H9 (cell line): ENCODE measurements around the gene ACBD7. TPM values are rescaled to one million over a fixed set of nuclear protein-coding genes. Genes with fewer than 3 reads are reported as not detected.

Experiments
- DNase-seq: peaks from one replicate; pipeline ENCODE4 v3.0.0-alpha.2; 2017
- H2AFZ ChIP-seq: one replicate; pipeline ENCODE4 v1.6.1; 2013; ENCODE audit warnings: mild to moderate bottlenecking, low read length, control low read depth, moderate library complexity
- H2AK5ac ChIP-seq: 2 replicates; pipeline ENCODE4 v1.6.1; 2013; ENCODE audit warnings: low read length, control low read depth, mixed read lengths; ENCODE audit not compliant: insufficient read length
- H2BK120ac ChIP-seq: one replicate; pipeline ENCODE4 v1.6.1; 2013; ENCODE audit warnings: low read depth, mild to moderate bottlenecking, low read length, control low read depth, inconsistent platforms; ENCODE audit not compliant: poor library complexity, severe bottlenecking
- H2BK12ac ChIP-seq: 2 replicates; pipeline ENCODE4 v1.6.1; 2013; ENCODE audit warnings: low read length, control low read depth, mixed read lengths, low read depth; ENCODE audit not compliant: insufficient read length
- H2BK15ac ChIP-seq: 2 replicates; pipeline ENCODE4 v1.6.1; 2013; ENCODE audit warnings: low read depth, low read length, control low read depth
- H2BK20ac ChIP-seq: one replicate; pipeline ENCODE4 v1.6.1; 2013; ENCODE audit warnings: low read depth, mild to moderate bottlenecking, low read length, control low read depth, inconsistent platforms; ENCODE audit not compliant: poor library complexity, severe bottlenecking
- H2BK5ac ChIP-seq: 2 replicates; pipeline ENCODE4 v1.6.1; 2013; ENCODE audit warnings: low read length, control low read depth, mixed read lengths; ENCODE audit not compliant: insufficient read length
- H3K14ac ChIP-seq: 2 replicates; pipeline ENCODE4 v1.6.1; 2013; ENCODE audit warnings: low read length, control low read depth; ENCODE audit not compliant: insufficient read depth
- H3K18ac ChIP-seq: 2 replicates; pipeline ENCODE4 v1.6.1; 2013; ENCODE audit warnings: low read depth, mild to moderate bottlenecking, mixed read lengths, low read length, control low read depth; ENCODE audit not compliant: insufficient read length
- H3K23ac ChIP-seq: 2 replicates; pipeline ENCODE4 v1.6.1; 2013; ENCODE audit warnings: low read length, control low read depth, mixed read lengths, low read depth; ENCODE audit not compliant: insufficient read length
- H3K23me2 ChIP-seq: 2 replicates; pipeline ENCODE4 v1.6.1; 2013; ENCODE audit warnings: low read depth, mild to moderate bottlenecking, mixed read lengths, low read length, control low read depth; ENCODE audit not compliant: insufficient read length, poor library complexity, severe bottlenecking
- H3K27ac ChIP-seq: 2 replicates; pipeline ENCODE4 v1.5.1; 2013; ENCODE audit warnings: low read length, control low read depth, mixed read lengths, low read depth; ENCODE audit not compliant: insufficient read length
- H3K27me3 ChIP-seq: 2 replicates; pipeline ENCODE4 v1.6.1; 2013; ENCODE audit warnings: low read length, control low read depth, inconsistent platforms; ENCODE audit not compliant: insufficient read depth
- H3K4ac ChIP-seq: 2 replicates; pipeline ENCODE4 v1.6.1; 2013; ENCODE audit warnings: low read depth, mild to moderate bottlenecking, control low read depth, inconsistent platforms, low read length, moderate library complexity
- H3K4me1 ChIP-seq: 2 replicates; pipeline ENCODE4 v1.6.1; 2013; ENCODE audit warnings: low read length, control low read depth, inconsistent platforms; ENCODE audit not compliant: insufficient read depth
- H3K4me2 ChIP-seq: 2 replicates; pipeline ENCODE4 v1.6.1; 2013; ENCODE audit warnings: low read length, control low read depth, mixed read lengths; ENCODE audit not compliant: insufficient read length, insufficient read depth
- H3K56ac ChIP-seq: 2 replicates; pipeline ENCODE4 v1.6.1; 2013; ENCODE audit warnings: low read depth, mild to moderate bottlenecking, mixed read lengths, low read length, control low read depth; ENCODE audit not compliant: insufficient read length
- H3K79me1 ChIP-seq: 2 replicates; pipeline ENCODE4 v1.6.1; 2013; ENCODE audit warnings: low read depth, mild to moderate bottlenecking, moderate library complexity, low read length, control low read depth, inconsistent platforms; ENCODE audit not compliant: insufficient read depth, poor library complexity, severe bottlenecking
- H3K79me2 ChIP-seq: 2 replicates; pipeline ENCODE4 v1.6.1; 2013; ENCODE audit warnings: low read length, control low read depth, inconsistent platforms; ENCODE audit not compliant: insufficient read depth
- H3K9ac ChIP-seq: 2 replicates; pipeline ENCODE4 v1.6.1; 2013; ENCODE audit warnings: low read length, control low read depth, mixed read lengths; ENCODE audit not compliant: insufficient read length; ENCODE audit errors: extremely low read depth
- H3K9me3 ChIP-seq: one replicate; pipeline ENCODE4 v1.6.1; 2013; ENCODE audit warnings: low read depth, low read length, inconsistent platforms; ENCODE audit not compliant: control insufficient read depth
- H3T11ph ChIP-seq: one replicate; pipeline ENCODE4 v1.6.1; 2013; ENCODE audit warnings: mild to moderate bottlenecking, low read length, control low read depth, inconsistent platforms
- H4K20me1 ChIP-seq: one replicate; pipeline ENCODE4 v1.6.1; 2013; ENCODE audit not compliant: control insufficient read depth, insufficient read length, insufficient read depth
- H4K5ac ChIP-seq: 2 replicates; pipeline ENCODE4 v1.6.1; 2013; ENCODE audit warnings: low read depth, mild to moderate bottlenecking, mixed read lengths, low read length, control low read depth; ENCODE audit not compliant: insufficient read length
- H4K8ac ChIP-seq: replicated peaks from 2 replicates; pipeline ENCODE4 v1.6.1; 2013; ENCODE audit warnings: low read length, control low read depth, mixed read lengths, low read depth; ENCODE audit not compliant: insufficient read length
- H4K91ac ChIP-seq: 2 replicates; pipeline ENCODE4 v1.6.1; 2013; ENCODE audit warnings: low read depth, mild to moderate bottlenecking, moderate library complexity, mixed read lengths, low read length, control low read depth; ENCODE audit not compliant: insufficient read length
- H3K27ac Mint-ChIP-seq, 3 experiments: 2 replicates in 2 of 3; 3 replicates in 1 of 3; pipeline ENCODE4 v1.8.0; 2020 to 2021; ENCODE audit warnings: mixed read lengths in 3 of 3, mild to moderate bottlenecking in 1 of 3, moderate library complexity in 1 of 3
- H3K27me3 Mint-ChIP-seq: 2 replicates; pipeline ENCODE4 v1.8.0; 2021; ENCODE audit warnings: low read depth, mild to moderate bottlenecking, moderate library complexity, mixed read lengths
- H3K36me3 Mint-ChIP-seq, 3 experiments: 2 replicates in 2 of 3; 3 replicates in 1 of 3; pipeline ENCODE4 v1.8.0; 2020 to 2021; ENCODE audit warnings: low read depth in 3 of 3, mixed read lengths in 3 of 3; ENCODE audit not compliant: insufficient read depth in 1 of 3
- H3K4me1 Mint-ChIP-seq, 2 experiments: 2 replicates each; pipeline ENCODE4 v1.8.0; 2020; ENCODE audit warnings: mixed read lengths in 2 of 2
- H3K4me3 Mint-ChIP-seq, 2 experiments: 2 replicates in 1 of 2; 3 replicates in 1 of 2; pipeline ENCODE4 v1.8.0; 2020 to 2021; ENCODE audit warnings: mild to moderate bottlenecking in 2 of 2, mixed read lengths in 2 of 2, moderate library complexity in 1 of 2
- H3K9me3 Mint-ChIP-seq, 2 experiments: 2 replicates in 1 of 2; 3 replicates in 1 of 2; pipeline ENCODE4 v1.8.0; 2020; ENCODE audit warnings: mild to moderate bottlenecking in 2 of 2, mixed read lengths in 2 of 2, moderate library complexity in 1 of 2
- CTCF ChIP-seq: fragments of 200-600 bp; sonication (generic); conservative IDR thresholded peaks from 3 replicates; pipeline ENCODE4 v1.8.0; 2021; ENCODE audit warnings: antibody characterized with exemption, mild to moderate bottlenecking
- WGBS: extraction: QIAGEN DNeasy Blood & Tissue Kit; methylation state at CpG from one replicate; pipeline ENCODE4 v1.1.7; 2013; ENCODE audit warnings: missing lambda C conversion rate, low lambda C conversion rate, mixed read lengths; ENCODE audit not compliant: insufficient read length; ENCODE audit errors: extremely low coverage; 5-methylcytosine and 5-hydroxymethylcytosine counted together
- total RNA-seq: library from RNA; stranded (reverse); gene quantifications from 2 replicates; pipeline ENCODE4 v1.2.1, GENCODE V29; 2021

Gene ACBD7
- total RNA-seq, 1 experiment from 2014 or later = 25.0 TPM

DNA sequence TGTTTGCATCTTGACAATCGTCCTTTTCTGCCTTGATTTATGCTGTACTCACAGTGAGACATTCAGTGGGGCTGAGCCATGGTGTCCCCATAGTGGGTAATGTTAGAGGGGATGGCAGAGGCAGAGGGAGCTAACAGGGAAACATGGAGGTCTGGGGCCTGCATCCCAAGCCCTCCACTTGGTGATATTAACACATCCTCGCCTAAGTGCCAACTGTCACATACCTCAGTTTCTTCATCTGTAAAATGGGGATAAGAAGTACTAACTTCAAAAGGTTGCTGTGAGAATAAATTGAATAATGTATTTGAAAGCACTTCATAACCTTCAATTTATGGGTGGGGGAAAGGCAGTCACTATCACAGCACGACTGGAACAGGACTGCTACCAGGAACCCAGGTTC, 36.3 kb upstream of the ACBD7 start:
- Mint-ChIP-seq H3K27me3 (no peaks in the 10 kb centered on the region), H3K4me1 (no peaks in the 10 kb centered on the region), H3K9me3 (no peaks in the 10 kb centered on the region), H3K36me3 (peaks cover 11 to 34% (median 20%) of the 10 kb centered on the region in 3 experiments), H3K4me3 (no peak overlapping the region), H3K27ac (no peak overlapping the region)
- Histone ChIP-seq H3K79me1 (no peaks in the 10 kb centered on the region), H3K79me2 (no peaks in the 10 kb centered on the region), H3K4me1 (no peaks in the 10 kb centered on the region), H3K23ac (no peak overlapping the region), H3K9me3 (no peaks in the 10 kb centered on the region), H4K8ac (no peak overlapping the region), H3K56ac (no peak overlapping the region), H2BK120ac (no peak overlapping the region), H3K9ac (no peak overlapping the region), H3T11ph (no peak overlapping the region), H2BK5ac (no peak overlapping the region), H3K4me2 (no peak overlapping the region), H3K4ac (no peak overlapping the region), H3K18ac (no peak overlapping the region), H4K20me1 (no peaks in the 10 kb centered on the region), H4K5ac (no peak overlapping the region), H2BK15ac (no peak overlapping the region), H2AK5ac (no peak overlapping the region), H2BK20ac (no peak overlapping the region), H2AFZ (no peak overlapping the region), H3K23me2 (no peaks in the 10 kb centered on the region), H3K27ac (no peak overlapping the region), H4K91ac (no peak overlapping the region), H3K27me3 (no peaks in the 10 kb centered on the region), H2BK12ac (no peak overlapping the region), H3K14ac (no peak overlapping the region)
- no peak for TF ChIP-seq CTCF
- no CpG with 5 or more reads among the region's 3 CpGs for WGBS
- DNase-seq = no peak
